Measurements from ENCODE around the gene BEGAIN.

Gene BEGAIN

DNA sequence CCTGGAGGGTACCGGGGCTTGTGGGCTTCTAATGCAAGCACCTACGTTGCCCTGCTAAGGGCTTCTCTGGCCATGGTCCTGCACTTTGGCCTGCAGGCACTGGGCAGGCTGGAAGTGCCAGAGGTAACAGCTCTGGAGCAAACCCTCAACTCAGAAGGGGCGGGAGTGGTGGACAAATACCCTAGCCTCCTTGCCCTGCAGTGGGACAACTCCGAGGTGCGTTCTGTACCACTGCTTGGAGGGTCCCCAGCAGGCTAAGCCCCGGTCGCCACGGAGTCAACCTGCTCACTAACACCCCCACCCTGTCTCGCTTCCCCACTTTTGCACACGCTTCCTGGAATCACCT is 20.4 kb upstream of the BEGAIN start:
- H3K27ac Mint-ChIP-seq: no peak overlapping the region
- peaks cover 1% of the 10 kb centered on the region for H3K36me3 Mint-ChIP-seq
- no peaks in the 10 kb centered on the region for H3K4me1 Mint-ChIP-seq
- H3K27me3 Mint-ChIP-seq: no peaks in the 10 kb centered on the region
- H3K4me3 Mint-ChIP-seq: no peak overlapping the region
- no peaks in the 10 kb centered on the region for H3K9me3 Mint-ChIP-seq

- H3K9me3 Mint-ChIP-seq: peaks cover 2% of the 10 kb centered on the region
- no peak overlapping the region for H3K4me3 Mint-ChIP-seq
- peaks cover 7% of the 10 kb centered on the region for H3K36me3 Mint-ChIP-seq
- no peaks in the 10 kb centered on the region for H3K4me1 Mint-ChIP-seq
- no peak overlapping the region for H3K27ac Mint-ChIP-seq
- peaks cover under 1% of the 10 kb centered on the region for H3K27me3 Mint-ChIP-seq
Observed at GRCh38 chr14:100606687-100607610, 19.7 kb upstream of the BEGAIN start.

DNA sequence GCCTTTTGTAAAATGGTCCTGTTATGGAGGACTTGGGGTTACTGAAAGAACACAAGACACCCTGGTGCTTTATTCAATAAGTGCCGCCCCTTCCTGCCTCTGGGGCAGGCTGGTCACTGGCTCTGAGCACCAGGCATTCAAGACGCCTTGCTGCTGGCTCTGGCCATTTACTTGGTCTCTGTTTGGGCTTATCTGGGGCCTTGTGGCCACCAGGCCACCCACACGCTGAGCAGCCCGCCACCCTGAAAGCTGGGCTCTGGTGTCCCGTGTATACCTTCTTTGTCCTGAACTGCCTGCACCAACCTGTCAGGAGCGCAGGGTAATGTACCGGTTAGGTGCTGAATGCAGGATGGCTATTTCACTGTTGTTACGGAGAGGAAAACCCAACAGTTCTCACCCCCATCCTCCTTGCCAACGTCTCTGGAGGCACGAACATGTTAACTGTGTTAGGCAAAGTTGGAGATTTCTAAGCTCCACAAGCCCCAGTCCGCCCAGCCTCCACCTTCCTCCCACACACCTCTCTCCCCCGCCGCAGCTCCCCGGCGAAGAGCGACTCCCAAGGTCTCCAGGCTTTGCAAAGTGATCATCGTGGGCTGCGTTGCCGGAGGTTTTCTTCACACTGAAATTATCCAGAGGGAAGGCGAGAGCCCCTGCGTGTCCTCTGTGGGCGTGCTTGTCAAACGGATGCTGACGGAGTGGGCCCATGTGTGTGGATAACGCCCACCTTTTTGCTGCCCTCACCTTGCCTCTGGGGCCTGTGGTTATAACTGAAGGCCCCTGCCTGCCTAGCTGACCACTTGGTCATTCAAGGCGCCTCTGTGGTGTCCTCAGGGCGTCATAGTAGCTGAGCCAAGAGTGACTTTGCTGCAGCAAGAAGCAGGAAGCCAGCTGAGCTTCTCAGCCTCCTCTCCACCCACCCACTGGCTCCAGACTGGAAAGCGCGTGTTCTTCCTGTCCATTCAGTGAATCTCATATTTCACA is 18.8 kb upstream of the BEGAIN start:
- H3K4me1 Mint-ChIP-seq: no peaks in the 10 kb centered on the region
- H3K27ac Mint-ChIP-seq: no peak overlapping the region
- no peak overlapping the region for H3K4me3 Mint-ChIP-seq
- H3K27me3 Mint-ChIP-seq: peaks cover 5% of the 10 kb centered on the region
- H3K36me3 Mint-ChIP-seq: peaks cover 12% of the 10 kb centered on the region
- peaks cover 7% of the 10 kb centered on the region for H3K9me3 Mint-ChIP-seq

GRCh38 chr14:100605230-100605629 is 18.0 kb upstream of the BEGAIN start:
- Mint-ChIP-seq H3K4me3 (no peak overlapping the region), H3K36me3 (peaks cover 13% of the 10 kb centered on the region), H3K9me3 (peaks cover 10% of the 10 kb centered on the region), H3K27me3 (peaks cover 6% of the 10 kb centered on the region), H3K27ac (no peak overlapping the region), H3K4me1 (no peaks in the 10 kb centered on the region)

- no peaks in the 10 kb centered on the region for H3K4me1 Mint-ChIP-seq
Observed at GRCh38 chr14:100604709-100605108, 17.5 kb upstream of the BEGAIN start.

GRCh38 chr14:100604121-100604501 is 16.9 kb upstream of the BEGAIN start:
- H3K27ac Mint-ChIP-seq: peak overlapping the region; percentile 65
- H3K27me3 Mint-ChIP-seq: peaks cover 6% of the 10 kb centered on the region
- peaks cover 10% of the 10 kb centered on the region for H3K9me3 Mint-ChIP-seq
- peaks cover 13% of the 10 kb centered on the region for H3K36me3 Mint-ChIP-seq
- no peak overlapping the region for H3K4me3 Mint-ChIP-seq
- H3K4me1 Mint-ChIP-seq: no peaks in the 10 kb centered on the region

More at GRCh38 chr14:100604709-100605108, 17.5 kb upstream of the BEGAIN start:
- H3K27me3 Mint-ChIP-seq: peaks cover 6% of the 10 kb centered on the region
- H3K36me3 Mint-ChIP-seq: peaks cover 13% of the 10 kb centered on the region
- H3K4me3 Mint-ChIP-seq: no peak overlapping the region
- H3K9me3 Mint-ChIP-seq: peaks cover 10% of the 10 kb centered on the region
- no peak overlapping the region for H3K27ac Mint-ChIP-seq

DNA sequence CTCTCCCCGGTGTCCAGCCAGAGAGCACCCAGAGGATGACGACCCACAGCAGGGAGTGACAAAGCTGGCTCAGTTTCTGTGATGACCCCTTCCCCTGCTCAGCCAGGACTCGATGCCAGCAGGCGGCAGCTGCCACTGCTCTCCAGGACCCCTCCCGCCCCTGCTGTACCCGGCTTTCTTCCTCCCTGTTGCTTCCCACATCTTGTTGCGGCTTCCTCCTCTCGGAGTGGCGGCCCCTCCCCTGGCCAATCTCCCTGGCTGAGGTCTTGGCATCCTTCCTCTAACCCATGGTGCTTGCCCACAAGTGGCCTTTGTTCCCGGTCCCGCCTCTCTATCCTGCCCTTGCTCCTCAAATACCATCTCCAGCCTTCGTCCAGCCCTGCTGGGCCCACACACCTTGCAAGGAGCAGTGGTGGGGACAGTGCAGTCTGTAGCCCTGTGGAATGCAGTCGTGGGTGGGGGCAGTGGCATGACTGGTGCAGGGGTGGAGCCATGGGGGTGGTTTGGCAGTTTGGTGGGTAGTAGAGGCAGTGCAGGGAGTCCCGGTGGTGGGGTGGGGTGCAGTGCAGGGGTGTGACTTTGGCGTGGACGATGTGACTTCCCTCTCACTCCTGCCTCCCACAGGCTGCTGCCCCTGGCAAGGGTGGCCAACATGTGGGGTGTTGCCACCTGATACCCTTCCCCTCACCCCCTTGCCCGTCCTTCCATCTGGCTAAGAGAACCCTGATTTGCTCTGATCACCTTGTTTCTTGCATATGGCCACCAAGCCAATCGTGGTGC is 16.3 kb upstream of the BEGAIN start:
- peak overlapping the region; percentile 65 for H3K27ac Mint-ChIP-seq
- H3K36me3 Mint-ChIP-seq: peaks cover 13% of the 10 kb centered on the region
- no peaks in the 10 kb centered on the region for H3K4me1 Mint-ChIP-seq
- peaks cover 6% of the 10 kb centered on the region for H3K27me3 Mint-ChIP-seq
- no peak overlapping the region for H3K4me3 Mint-ChIP-seq
- peaks cover 10% of the 10 kb centered on the region for H3K9me3 Mint-ChIP-seq

DNA sequence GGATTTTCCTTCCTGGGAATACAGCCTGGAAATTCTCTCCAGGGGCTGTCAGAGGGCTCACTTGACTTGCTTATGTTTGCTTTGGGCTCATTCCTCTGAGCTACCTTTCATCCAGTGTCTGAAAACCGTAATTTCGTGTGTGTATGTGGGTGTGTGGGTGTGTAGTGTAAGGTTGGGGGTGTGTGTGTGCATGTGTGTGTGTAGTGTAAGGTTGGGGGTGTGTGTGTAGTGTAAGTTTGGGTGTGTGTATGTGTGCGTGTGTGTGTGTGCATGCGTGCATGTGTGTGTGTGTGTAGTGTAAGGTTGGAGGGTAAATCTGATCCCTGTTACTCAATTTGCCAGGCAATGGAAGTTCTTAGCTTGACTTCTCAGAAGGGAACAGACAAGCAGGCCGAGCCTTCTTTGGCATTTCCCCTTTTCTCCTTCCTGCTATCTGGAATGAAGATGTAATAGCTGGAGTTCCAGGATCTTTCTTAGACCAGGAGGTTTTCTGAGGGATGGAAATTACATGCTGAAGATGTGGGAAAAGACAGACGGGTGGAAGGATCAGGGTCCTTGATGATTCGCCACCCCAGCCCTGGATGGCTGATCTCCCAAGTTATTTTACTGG is 15.5 kb upstream of the BEGAIN start:
- H3K27ac Mint-ChIP-seq: no peak overlapping the region
- no peak overlapping the region for H3K4me3 Mint-ChIP-seq
- peaks cover 13% of the 10 kb centered on the region for H3K36me3 Mint-ChIP-seq
- H3K9me3 Mint-ChIP-seq: peaks cover 10% of the 10 kb centered on the region
- H3K27me3 Mint-ChIP-seq: peaks cover 6% of the 10 kb centered on the region
- H3K4me1 Mint-ChIP-seq: no peaks in the 10 kb centered on the region

DNA sequence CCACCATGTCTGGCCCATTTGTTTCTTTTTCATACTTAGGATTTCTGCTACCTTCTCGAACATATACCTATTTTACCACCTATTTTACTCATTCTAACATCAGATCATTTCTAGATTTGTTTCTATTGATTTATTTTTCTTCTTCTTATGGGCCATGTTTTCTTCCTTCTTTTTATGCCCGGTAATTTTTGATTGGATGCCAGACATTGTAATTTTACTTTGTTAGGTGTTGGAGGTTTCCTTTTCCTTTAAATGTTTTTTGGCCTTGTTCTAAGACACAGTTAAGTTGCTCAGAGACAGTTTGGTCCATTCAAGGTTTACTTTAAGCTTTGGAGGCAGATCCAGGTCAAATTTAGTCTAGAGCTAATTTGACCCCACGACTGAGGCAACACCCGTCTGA is 14.7 kb upstream of the BEGAIN start:
- peaks cover 10% of the 10 kb centered on the region for H3K9me3 Mint-ChIP-seq
- H3K36me3 Mint-ChIP-seq: peaks cover 13% of the 10 kb centered on the region
- H3K27ac Mint-ChIP-seq: no peak overlapping the region
- H3K4me3 Mint-ChIP-seq: peak overlapping the region; percentile 44
- H3K4me1 Mint-ChIP-seq: no peaks in the 10 kb centered on the region
- peaks cover 6% of the 10 kb centered on the region for H3K27me3 Mint-ChIP-seq

DNA sequence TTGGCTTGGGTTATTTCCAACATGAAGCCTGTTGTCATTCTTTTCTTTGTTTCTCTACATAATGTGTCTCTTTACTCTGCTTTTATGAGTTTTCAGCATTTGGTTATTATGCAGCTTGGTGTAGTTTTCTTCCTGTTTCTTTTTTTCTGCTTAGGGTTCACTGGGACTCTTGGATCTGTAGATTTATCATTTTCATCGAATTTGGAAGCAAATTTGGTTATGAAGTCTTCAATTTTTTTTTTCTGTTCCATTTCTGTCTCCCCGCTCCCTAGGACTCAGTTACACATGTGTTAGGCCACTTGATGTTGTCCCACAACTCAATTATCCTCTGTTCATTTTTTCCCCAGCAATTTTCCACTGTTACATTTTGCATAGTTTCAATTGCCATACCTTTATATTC is 13.8 kb upstream of the BEGAIN start:
- Mint-ChIP-seq H3K27me3 (peaks cover 6% of the 10 kb centered on the region), H3K4me3 (no peak overlapping the region), H3K4me1 (no peaks in the 10 kb centered on the region), H3K36me3 (peaks cover 13% of the 10 kb centered on the region), H3K9me3 (peaks cover 10% of the 10 kb centered on the region), H3K27ac (no peak overlapping the region)

DNA sequence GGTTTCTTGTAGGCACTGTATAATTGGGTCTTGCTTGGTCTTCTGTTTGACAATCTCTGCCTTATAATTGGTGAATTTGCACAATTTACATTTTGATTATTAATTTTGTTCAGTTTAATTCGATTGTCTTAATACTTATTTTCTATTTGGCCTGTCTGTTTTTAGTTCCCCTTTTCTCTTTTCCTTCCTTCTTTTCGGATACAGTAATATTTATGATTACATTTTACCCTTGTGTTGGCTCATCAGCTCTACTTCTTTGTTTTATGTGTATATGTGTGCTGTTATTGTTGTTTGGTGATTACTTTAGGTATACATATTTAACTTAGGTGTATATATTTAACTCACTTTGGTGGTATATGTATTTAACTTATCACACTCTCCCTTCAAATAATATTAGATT is 12.8 kb upstream of the BEGAIN start:
- peaks cover 6% of the 10 kb centered on the region for H3K27me3 Mint-ChIP-seq
- no peak overlapping the region for H3K4me3 Mint-ChIP-seq
- H3K36me3 Mint-ChIP-seq: peaks cover 13% of the 10 kb centered on the region
- H3K9me3 Mint-ChIP-seq: peaks cover 10% of the 10 kb centered on the region
- no peaks in the 10 kb centered on the region for H3K4me1 Mint-ChIP-seq
- H3K27ac Mint-ChIP-seq: no peak overlapping the region

DNA sequence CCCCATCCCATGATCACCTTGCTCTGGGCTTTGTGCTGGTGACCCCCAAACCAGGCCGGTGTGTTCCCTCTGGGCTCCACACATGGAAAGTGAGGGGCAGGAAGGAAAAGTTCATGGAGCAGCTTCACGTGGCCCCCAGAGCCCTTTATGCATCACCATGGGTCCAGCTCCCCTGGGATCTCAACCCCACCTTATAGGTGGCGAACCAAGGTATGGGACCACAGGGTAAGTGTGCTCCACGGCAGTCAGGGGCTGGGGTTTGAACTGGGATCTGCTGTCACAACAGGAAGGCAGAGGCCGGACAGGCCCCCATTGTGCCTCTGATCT is 7.4 kb upstream of the BEGAIN start:
- peaks cover 5% of the 10 kb centered on the region for H3K27me3 Mint-ChIP-seq

GRCh38 chr14:100593751-100594624 is 6.8 kb upstream of the BEGAIN start:
- Mint-ChIP-seq H3K27ac (no peak overlapping the region), H3K4me3 (no peak overlapping the region), H3K9me3 (no peaks in the 10 kb centered on the region), H3K36me3 (no peaks in the 10 kb centered on the region), H3K27me3 (peaks cover 5% of the 10 kb centered on the region), H3K4me1 (no peaks in the 10 kb centered on the region)

More for the DNA sequence above, 7.4 kb upstream of the BEGAIN start:
- no peak overlapping the region for H3K4me3 Mint-ChIP-seq
- H3K36me3 Mint-ChIP-seq: no peaks in the 10 kb centered on the region
- no peaks in the 10 kb centered on the region for H3K4me1 Mint-ChIP-seq
- H3K27ac Mint-ChIP-seq: no peak overlapping the region
- no peaks in the 10 kb centered on the region for H3K9me3 Mint-ChIP-seq

DNA sequence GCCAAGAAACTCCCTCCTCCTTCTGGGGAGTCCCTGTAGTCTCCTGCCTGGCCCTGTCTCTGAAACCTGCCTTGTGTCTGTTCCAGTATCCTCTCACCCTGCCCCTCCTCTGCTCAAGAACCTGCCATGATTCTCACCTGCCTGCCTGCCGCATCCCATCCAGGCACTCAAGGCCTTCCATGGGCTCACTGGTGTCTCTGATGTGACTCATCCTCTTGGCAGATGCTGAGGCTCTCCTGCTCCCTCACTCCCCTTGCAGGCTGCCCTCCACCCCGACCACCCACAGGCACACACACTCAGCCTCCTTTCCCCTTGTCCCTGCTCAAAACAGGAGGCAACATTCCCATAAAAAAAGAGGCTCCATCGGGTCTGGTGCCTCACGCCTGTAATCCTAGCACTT is 5.8 kb upstream of the BEGAIN start:
- H3K27ac Mint-ChIP-seq: no peak overlapping the region
- H3K4me1 Mint-ChIP-seq: no peaks in the 10 kb centered on the region
- H3K9me3 Mint-ChIP-seq: no peaks in the 10 kb centered on the region
- H3K4me3 Mint-ChIP-seq: no peak overlapping the region
- peaks cover 9% of the 10 kb centered on the region for H3K27me3 Mint-ChIP-seq
- no peaks in the 10 kb centered on the region for H3K36me3 Mint-ChIP-seq
